ENCODE results near the gene TMEM179B.

DNA sequence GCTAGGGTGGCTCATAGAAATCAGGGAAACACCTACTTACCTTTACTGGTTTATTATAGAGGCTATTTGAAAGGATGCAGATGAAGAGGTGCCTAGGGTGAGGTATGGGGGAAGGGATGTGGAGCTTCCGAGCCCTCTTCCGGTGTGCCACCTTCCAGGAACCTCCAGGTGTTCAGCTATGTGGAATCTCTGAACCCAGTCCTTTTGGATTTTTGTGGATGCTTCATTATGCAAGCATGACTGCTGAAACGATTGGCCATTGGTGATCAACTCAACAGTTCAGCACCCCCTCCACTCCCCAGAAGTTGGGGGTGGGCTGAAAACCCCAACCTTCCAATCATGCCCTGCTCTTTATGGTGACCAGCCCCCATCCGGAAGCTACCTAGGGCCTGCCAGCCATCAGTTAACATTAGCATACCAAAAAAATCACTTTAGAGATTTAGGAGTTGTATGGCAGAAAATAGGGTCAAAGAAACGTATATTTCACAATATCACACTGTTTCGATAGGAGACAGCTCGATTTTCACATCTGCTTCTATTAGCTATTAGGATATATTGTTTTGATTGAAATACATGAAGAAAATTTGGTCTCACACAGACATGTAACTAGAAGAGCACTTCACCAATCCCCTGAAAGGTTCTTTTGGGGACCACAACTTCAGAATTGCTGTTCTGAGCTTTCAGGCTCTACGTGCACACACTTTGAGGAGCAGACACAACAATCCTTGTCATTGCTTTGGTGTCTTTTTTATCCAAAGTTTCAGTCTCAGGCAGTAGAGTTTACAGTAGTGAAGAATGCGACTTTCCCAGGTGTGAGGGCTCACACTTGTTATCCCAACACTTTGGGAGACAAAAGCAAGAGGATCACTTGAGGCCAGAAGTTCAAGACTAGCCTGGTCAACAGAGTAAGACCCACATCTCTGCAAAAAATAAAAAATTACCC lies 29.1 kb upstream of the TMEM179B start:
- TF ChIP-seq CTCF (IDR thresholded peaks at IDR 0.05; ENCODE audit: insufficient read depth, low read depth, low read length) (no peak), EZH2 (IDR thresholded peaks at IDR 0.05; ENCODE audit: insufficient read depth, low read length) (no peak)
